Astrocyte (in vitro differentiated cells and primary cell): ENCODE results near the gene APOL1.

Experiments
- CTCF ChIP-seq: IDR thresholded peaks from 2 replicates; pipeline ENCODE4 v1.5.1; 2011; ENCODE audit warnings: low read depth, mild to moderate bottlenecking, inconsistent platforms, low read length, moderate library complexity; ENCODE audit not compliant: insufficient read depth
- EZH2 ChIP-seq: IDR thresholded peaks from 2 replicates; pipeline ENCODE4 v1.6.1; 2012; ENCODE audit warnings: mild to moderate bottlenecking, low read length, inconsistent platforms; ENCODE audit not compliant: insufficient read depth

- TF ChIP-seq CTCF (peak; percentile 94), EZH2 (no peak)
Observed at GRCh38 chr22:36301384-36301828, 48.5 kb downstream of the APOL1 start.
